Rectal smooth muscle tissue (tissue), 1 donor: ENCODE data around the gene NANOGP8.

Source experiments
- H3K27ac ChIP-seq: one replicate; pipeline ENCODE4 v1.7.0; 2013; ENCODE audit warnings: low read depth, low read length, inconsistent platforms
- H3K27me3 ChIP-seq: one replicate; pipeline ENCODE4 v1.7.0; 2013; ENCODE audit warnings: low read length; ENCODE audit not compliant: control insufficient read depth, insufficient read depth
- H3K36me3 ChIP-seq: one replicate; pipeline ENCODE4 v1.7.0; 2013; ENCODE audit warnings: low read length; ENCODE audit not compliant: control insufficient read depth, insufficient read depth
- H3K4me1 ChIP-seq: one replicate; pipeline ENCODE4 v1.7.0; 2013; ENCODE audit warnings: low read length; ENCODE audit not compliant: control insufficient read depth, insufficient read depth
- H3K4me3 ChIP-seq: one replicate; pipeline ENCODE4 v1.7.0; 2013; ENCODE audit warnings: low read length
- H3K9ac ChIP-seq: one replicate; pipeline ENCODE4 v1.7.0; 2013; ENCODE audit warnings: low read length

Gene NANOGP8

DNA sequence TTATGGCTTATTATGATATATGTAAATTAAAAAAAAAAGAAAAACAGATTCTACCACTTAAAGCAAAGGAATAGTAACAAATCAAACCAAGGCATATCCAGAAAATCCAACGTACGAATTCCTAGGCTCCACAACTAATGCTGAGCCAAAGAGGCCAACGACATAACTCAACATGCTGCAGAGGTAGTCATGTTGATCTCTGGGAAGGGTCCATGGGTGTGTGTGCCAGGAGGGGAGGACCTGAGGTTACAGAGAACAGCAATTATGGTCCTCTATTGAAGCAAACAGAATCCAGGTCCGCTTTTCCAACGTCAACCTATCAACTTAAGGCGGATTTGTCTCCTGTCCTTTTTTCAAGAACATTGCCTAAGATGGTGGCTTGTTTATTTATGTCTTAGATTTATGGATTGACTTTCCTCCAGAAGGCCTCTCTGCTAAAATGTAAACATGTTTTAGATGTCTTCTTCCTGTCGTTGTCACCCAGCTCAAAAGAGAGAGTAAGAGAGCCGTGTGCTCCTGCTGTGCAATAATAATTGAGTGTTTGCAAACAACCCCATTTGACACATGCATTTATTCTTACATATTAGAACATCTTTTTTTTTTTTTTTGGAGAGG is 20.4 kb downstream of the NANOGP8 start:
- H3K27me3 ChIP-seq: no peaks in the 10 kb centered on the region
- H3K4me3 ChIP-seq: no peak overlapping the region
- no peaks in the 10 kb centered on the region for H3K36me3 ChIP-seq
- H3K4me1 ChIP-seq: peaks cover 12% of the 10 kb centered on the region
- no peak overlapping the region for H3K27ac ChIP-seq
- H3K9ac ChIP-seq: no peak overlapping the region

DNA sequence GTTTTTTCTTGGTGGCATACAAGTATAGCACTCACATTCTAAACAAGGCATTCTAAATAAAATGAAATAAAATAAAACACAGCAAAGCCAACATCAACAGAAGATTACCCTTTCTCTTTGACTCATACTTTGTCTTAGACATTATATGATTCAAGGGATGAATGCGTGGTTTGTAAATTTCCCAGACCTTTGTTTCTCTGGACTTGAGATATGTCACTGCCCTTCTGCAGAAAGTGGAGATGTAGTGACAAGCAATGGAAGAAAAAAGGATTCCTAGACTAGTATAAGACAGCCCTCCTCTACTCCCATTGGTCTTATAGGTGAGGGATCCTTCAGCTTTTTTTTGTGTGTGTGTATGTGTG is 22.4 kb downstream of the NANOGP8 start:
- Histone ChIP-seq H3K9ac (no peak overlapping the region), H3K36me3 (no peaks in the 10 kb centered on the region), H3K27ac (no peak overlapping the region), H3K27me3 (no peaks in the 10 kb centered on the region), H3K4me1 (peaks cover 5% of the 10 kb centered on the region), H3K4me3 (no peak overlapping the region)

DNA sequence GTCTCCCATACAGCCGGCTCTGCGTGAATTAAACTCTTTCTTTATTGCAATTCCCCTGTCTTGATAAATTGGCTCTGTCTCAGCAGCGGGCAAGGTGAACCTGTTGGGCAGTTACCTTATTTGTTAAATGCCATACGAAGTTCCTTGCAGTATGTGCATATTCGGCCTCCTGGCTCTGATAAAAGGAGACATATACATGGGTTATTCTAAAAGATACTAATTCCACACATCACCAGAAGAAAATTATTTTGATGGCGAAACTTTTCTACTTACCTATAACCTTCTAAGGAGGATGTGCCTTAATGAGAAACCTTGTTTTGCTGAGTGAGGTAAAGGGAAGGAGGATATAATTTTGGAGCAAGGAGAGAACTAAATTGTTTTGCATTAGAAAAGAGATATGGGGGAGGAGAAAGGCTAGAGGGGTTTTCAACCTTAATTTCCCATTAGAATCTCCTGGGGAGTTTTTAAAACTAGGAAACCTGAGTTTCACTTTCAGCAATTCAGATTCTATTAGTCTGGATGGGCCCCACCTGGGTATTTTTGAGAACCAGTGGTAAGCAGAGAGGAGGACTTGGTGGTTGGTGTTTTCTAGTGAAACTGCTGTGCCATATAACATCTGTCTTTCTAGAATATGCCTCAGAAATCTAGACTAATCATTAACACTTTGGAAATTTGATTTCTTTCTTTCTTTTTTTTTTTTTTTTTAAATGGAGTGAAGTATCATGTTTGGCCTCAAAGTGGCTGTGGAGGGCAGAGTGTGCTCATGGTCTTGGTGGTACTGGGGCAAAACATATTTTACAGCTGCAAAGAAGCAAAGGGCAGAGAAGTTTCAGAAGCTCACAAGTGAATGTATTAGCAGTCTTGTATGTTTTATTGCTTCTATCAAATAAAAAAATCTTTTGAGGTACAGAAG is 23.0 kb downstream of the NANOGP8 start:
- H3K9ac ChIP-seq: no peak overlapping the region
- no peaks in the 10 kb centered on the region for H3K27me3 ChIP-seq
- peaks cover 5% of the 10 kb centered on the region for H3K4me1 ChIP-seq
- H3K4me3 ChIP-seq: no peak overlapping the region
- no peak overlapping the region for H3K27ac ChIP-seq
- no peaks in the 10 kb centered on the region for H3K36me3 ChIP-seq

DNA sequence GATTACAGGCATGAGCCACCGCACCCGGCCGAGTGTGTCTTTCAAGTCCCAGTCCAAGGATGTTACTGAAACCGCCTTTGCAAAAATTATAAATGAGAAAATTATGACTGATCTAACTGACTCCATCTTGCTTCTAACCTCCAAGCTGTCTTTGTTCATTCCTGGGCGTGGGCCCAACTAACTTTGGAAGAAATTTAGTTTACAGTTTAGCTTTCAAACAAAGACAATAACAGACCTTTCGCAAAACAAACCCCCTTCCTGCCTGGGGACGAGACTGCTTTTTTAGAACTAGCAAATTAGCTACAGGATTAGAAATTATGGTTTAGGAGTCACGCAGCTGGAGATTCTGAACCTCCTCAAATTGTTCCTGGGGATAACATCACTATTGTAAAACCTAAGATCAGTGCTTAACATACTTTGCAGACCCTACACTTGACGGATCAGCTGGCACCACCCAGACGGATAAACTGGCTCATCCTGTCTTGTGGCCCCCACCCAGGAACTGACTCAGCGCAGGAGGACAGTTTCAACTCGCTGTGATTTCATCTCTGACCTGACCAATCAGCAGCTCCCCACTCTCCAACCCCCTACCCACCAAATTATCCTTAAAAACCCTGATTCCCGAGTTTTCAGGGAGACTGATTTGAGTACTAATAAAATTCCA is 23.8 kb downstream of the NANOGP8 start:
- Histone ChIP-seq H3K4me3 (no peak overlapping the region), H3K27ac (no peak overlapping the region)

DNA sequence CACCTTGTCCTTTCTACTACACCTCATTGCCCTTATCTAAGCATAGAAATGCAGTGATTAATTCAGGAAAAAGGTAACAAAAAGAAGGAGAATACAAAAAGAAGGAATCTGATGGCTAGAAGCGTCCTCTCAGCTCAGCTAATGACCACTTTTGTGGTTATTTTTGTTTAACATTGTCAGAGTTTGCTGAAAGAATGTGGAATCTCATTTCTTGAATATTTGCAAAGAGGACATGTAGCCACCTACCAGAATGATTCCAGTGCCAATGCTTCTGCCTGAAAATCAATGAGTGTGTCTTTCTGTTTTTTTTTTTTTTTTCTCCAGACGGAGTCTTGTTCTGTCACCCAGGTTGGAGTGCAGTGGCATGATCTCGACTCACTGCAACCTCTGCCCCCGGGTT is 24.5 kb downstream of the NANOGP8 start:
- Histone ChIP-seq H3K36me3 (no peaks in the 10 kb centered on the region), H3K27me3 (no peaks in the 10 kb centered on the region), H3K4me1 (peaks cover 3% of the 10 kb centered on the region), H3K9ac (no peak overlapping the region), H3K27ac (no peak overlapping the region), H3K4me3 (no peak overlapping the region)

More for the DNA sequence above, 23.8 kb downstream of the NANOGP8 start:
- Histone ChIP-seq H3K27me3 (no peaks in the 10 kb centered on the region), H3K4me1 (peaks cover 3% of the 10 kb centered on the region), H3K9ac (no peak overlapping the region), H3K36me3 (no peaks in the 10 kb centered on the region)

DNA sequence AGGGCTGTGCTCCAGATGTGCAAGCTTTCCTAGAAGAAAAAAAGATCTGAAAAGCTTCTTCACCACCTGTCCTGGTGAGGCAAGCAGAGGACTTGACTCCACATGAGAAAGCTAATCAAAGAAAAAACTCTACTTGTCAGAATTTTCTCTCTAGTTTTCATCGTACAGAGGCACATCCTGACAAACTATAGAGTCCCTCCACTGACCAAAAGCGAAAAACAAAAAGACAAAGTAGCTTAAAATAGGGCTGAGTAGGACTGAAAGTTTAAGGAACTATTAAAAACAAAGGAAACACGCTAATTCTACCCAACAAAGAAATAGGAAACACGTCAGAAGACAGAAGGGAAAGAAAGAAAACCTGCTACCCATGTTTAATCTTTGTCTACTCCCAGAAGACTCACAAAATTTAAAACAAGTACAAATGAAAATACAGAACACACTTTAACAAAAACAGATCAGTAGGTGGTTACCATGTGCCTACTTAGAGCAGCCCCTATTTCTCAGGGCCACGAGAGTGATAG is 26.5 kb downstream of the NANOGP8 start:
- no peak overlapping the region for H3K4me3 ChIP-seq
- H3K27me3 ChIP-seq: no peaks in the 10 kb centered on the region
- no peaks in the 10 kb centered on the region for H3K36me3 ChIP-seq
- H3K27ac ChIP-seq: no peak overlapping the region
- H3K4me1 ChIP-seq: no peaks in the 10 kb centered on the region
- H3K9ac ChIP-seq: no peak overlapping the region

DNA sequence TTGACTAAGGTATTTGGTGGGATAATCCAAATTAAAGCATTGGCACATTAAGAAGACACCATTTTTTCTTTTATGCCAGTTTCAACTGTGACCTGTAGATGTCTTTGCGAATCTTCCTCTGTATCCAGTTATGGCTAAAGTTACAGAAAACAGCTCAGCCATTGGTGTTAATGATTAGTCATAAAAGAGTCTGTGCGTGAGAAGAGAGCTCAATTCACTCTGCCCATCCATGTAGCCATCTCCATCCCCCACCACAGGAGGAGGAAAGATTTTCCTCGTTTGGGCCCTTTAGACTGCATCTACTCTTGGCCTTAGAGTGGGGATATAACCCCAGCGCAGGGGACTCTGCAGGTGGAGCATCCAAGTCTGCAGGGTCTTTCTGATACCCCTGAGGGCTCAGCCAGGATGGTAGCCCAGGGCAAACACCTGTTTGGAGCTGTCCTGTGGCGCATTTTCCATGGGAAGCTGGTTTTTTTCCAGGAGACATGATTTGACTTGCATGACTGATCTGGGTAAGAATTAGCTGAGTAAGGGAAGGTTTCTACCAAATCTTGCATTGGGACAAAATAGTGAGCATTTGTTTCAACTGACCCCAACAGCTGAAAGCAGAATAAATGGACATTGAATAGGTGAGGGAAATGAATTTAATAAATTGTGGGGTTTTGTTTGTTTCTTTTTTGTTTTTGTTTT is 29.5 kb downstream of the NANOGP8 start:
- Histone ChIP-seq H3K4me1 (no peaks in the 10 kb centered on the region), H3K36me3 (no peaks in the 10 kb centered on the region), H3K27ac (no peak overlapping the region)

DNA sequence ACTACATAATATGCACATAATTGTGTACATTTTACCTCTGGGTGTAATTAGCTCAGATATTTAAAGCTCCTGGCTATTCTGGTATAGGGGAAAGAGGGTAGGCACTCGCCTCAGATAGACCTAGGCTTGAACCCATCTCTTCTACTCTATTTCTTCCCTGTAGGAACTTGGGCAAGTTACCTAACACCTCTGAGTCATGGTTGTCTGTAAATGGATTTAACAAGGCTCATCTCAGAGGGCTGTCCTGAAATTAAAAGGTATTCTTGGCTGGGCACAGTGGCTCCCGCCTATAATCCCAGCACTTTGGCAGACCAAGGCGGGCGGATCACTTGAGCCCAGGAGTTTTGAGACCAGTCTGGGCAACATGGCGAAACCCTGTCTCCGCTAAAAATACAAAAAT is 30.7 kb downstream of the NANOGP8 start:
- no peak overlapping the region for H3K4me3 ChIP-seq
- no peaks in the 10 kb centered on the region for H3K36me3 ChIP-seq
- H3K9ac ChIP-seq: no peak overlapping the region
- no peak overlapping the region for H3K27ac ChIP-seq
- no peaks in the 10 kb centered on the region for H3K4me1 ChIP-seq
- no peaks in the 10 kb centered on the region for H3K27me3 ChIP-seq

More for the DNA sequence above, 29.5 kb downstream of the NANOGP8 start:
- Histone ChIP-seq H3K4me3 (no peak overlapping the region), H3K9ac (no peak overlapping the region), H3K27me3 (no peaks in the 10 kb centered on the region)

DNA sequence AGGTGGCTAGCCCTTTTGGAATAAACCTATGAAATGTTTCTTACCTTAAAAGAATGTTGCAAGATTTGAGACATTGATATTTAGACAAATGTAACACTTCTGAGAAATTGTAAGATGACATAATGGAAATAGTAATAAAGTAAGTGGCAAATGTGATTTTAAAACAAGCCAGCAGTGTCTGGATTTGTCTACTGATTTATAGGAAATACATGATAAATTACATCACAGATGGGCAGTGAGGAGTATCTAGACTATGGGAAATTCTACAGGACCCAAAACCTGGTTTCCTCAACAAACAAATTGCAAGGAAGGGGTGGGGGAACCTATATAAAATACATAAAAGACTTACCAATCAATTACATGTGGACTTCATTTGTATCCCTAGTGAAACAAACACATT is 37.1 kb downstream of the NANOGP8 start:
- H3K27ac ChIP-seq: no peak overlapping the region
- no peaks in the 10 kb centered on the region for H3K4me1 ChIP-seq
- no peak overlapping the region for H3K4me3 ChIP-seq
- H3K36me3 ChIP-seq: no peaks in the 10 kb centered on the region
- no peaks in the 10 kb centered on the region for H3K27me3 ChIP-seq
- no peak overlapping the region for H3K9ac ChIP-seq

DNA sequence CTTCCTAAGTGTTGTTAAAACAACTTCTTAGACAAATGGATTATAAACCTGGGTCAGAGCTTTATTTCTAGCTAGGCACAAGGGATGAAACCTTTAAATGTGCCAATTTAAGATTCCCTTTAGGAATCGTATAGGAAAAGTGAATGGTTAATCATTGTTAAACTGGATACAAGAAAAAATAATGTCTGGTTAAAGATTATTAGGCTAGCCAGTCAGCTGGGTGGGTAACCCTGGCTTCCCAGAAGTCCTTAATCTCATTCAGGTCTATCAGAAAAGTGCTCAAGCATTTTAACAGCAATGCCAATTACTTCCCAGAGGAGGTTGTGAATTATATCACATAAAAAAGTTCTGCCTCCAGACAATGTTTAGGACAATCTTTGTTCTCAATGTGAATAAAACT is 37.6 kb downstream of the NANOGP8 start:
- no peaks in the 10 kb centered on the region for H3K27me3 ChIP-seq
- H3K4me1 ChIP-seq: no peaks in the 10 kb centered on the region
- no peak overlapping the region for H3K27ac ChIP-seq
- no peaks in the 10 kb centered on the region for H3K36me3 ChIP-seq
- no peak overlapping the region for H3K9ac ChIP-seq
- no peak overlapping the region for H3K4me3 ChIP-seq

DNA sequence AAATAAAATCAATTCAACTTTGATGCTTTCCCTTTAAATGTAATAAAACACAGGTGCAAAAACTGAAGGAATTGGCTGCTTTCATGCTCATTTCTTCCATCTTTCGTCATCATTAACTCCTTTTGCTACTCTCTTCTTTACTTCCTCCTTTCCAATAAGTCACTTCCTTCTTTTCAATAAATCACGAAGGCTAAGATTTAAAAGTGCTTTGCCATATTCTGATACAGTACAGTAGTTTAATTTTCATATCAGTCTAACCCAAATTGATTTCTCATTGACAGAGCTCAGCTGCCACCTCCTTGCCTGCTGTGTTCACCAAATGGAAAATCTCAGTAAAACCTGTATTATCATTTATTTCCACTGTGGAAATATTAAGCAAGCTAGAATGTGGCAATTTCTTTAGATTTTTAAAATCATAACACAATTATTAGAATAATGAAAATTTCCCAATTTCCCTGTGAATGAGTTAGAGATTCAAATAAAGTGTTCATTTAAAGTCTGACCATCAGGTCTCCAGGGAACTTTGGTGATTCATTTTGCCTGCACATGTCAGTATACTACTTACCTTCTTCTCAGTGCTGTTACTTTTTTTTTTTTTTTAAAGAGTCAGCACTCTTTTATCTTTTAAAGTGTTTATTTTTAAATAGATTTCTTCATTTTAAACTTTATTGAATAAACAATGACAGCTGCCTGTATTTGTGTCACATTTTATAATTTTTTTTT is 41.6 kb downstream of the NANOGP8 start:
- H3K4me1 ChIP-seq: no peaks in the 10 kb centered on the region
- H3K4me3 ChIP-seq: no peak overlapping the region
- H3K36me3 ChIP-seq: no peaks in the 10 kb centered on the region
- no peak overlapping the region for H3K9ac ChIP-seq
- no peaks in the 10 kb centered on the region for H3K27me3 ChIP-seq
- H3K27ac ChIP-seq: no peak overlapping the region
